Caco-2 (cell line): ENCODE measurements around the gene CDH20. TPM values are rescaled to one million over a fixed set of nuclear protein-coding genes. Genes with fewer than 3 reads are reported as not detected.

Source experiments
- BruUV-seq: library from RNA; stranded (reverse); fragments of 400-500 nt; replicated peaks from 2 replicates; lab custom pipeline; 2021; lab: Mats Ljungman, UMichigan
- CTCF ChIA-PET: fragments of 300-600 bp; sonication (Branson Sonifier 250); formaldehyde crosslinking; loops from one replicate; lab custom pipeline; 2022; ENCODE audit warnings: antibody characterized with exemption; lab: Charles Lee
- POLR2A ChIA-PET: fragments of 300-600 bp; sonication (Branson Sonifier 250); formaldehyde crosslinking; loops from one replicate; lab custom pipeline; 2022; ENCODE audit warnings: antibody characterized with exemption; lab: Charles Lee
- DNase-seq, 2 experiments: peaks; one replicate each; pipeline versions ENCODE4 v3.0.0 to v3.0.0-alpha.2; 2020 to 2022
- H3K27me3 ChIP-seq: replicated peaks from 2 replicates; pipeline ENCODE4 v1.6.0; 2011; ENCODE audit warnings: low read length; ENCODE audit not compliant: control insufficient read depth, insufficient read depth
- H3K36me3 ChIP-seq: 2 replicates; pipeline ENCODE4 v1.5.1; 2011; ENCODE audit warnings: low read length; ENCODE audit not compliant: control insufficient read depth, insufficient read depth
- H3K4me1 ChIP-seq: fragments of 250-450 bp; sonication (Bioruptor Pico); 2 replicates; pipeline ENCODE4 v1.5.1; 2020; ENCODE audit warnings: mild to moderate bottlenecking
- H3K4me3 ChIP-seq: 2 replicates; pipeline ENCODE4 v1.5.1; 2011; ENCODE audit warnings: low read depth, mild to moderate bottlenecking, control low read depth, low read length
- H3K9me3 ChIP-seq: fragments of 250-450 bp; sonication (Bioruptor Pico); 2 replicates; pipeline ENCODE4 v1.5.1; 2020; ENCODE audit warnings: mild to moderate bottlenecking, moderate library complexity
- H3K27ac Mint-ChIP-seq: one replicate; pipeline ENCODE4 v1.8.0; 2022; ENCODE audit warnings: mixed read lengths; ENCODE audit not compliant: unreplicated experiment
- H3K27me3 Mint-ChIP-seq: one replicate; pipeline ENCODE4 v1.8.0; 2022; ENCODE audit warnings: mixed read lengths; ENCODE audit not compliant: insufficient read depth, unreplicated experiment
- H3K36me3 Mint-ChIP-seq: one replicate; pipeline ENCODE4 v1.8.0; 2022; ENCODE audit warnings: mild to moderate bottlenecking, mixed read lengths; ENCODE audit not compliant: insufficient read depth, unreplicated experiment
- H3K4me1 Mint-ChIP-seq: one replicate; pipeline ENCODE4 v1.8.0; 2022; ENCODE audit warnings: low read depth, mixed read lengths; ENCODE audit not compliant: unreplicated experiment
- H3K4me3 Mint-ChIP-seq: one replicate; pipeline ENCODE4 v1.8.0; 2022; ENCODE audit warnings: mild to moderate bottlenecking, moderate library complexity, mixed read lengths; ENCODE audit not compliant: unreplicated experiment
- H3K9me3 Mint-ChIP-seq: one replicate; pipeline ENCODE4 v1.8.0; 2022; ENCODE audit warnings: mixed read lengths; ENCODE audit not compliant: unreplicated experiment
- intact Hi-C: fragments of 100-400 bp; cut with micrococcal nuclease; formaldehyde crosslinking; loops from one replicate; pipeline ENCODE4 v1.10.0; 2022; ENCODE audit not compliant: unreplicated experiment
- total RNA-seq: library from RNA; stranded (reverse); gene quantifications from 2 replicates; pipeline ENCODE4 v1.2.3, GENCODE V29; 2022
- TF ChIP-seq, protein P1 (sequence below), 2 experiments: fragments of 200-600 bp in 1 of 2; IDR thresholded peaks; 1 replicate in 1 of 2; 2 replicates in 1 of 2; pipeline versions ENCODE4 v1.5.1 to v1.8.0; 2011 to 2022; ENCODE audit warnings: antibody characterized with exemption in 1 of 2, control low read depth in 1 of 2, inconsistent platforms in 1 of 2, low read depth in 1 of 2, low read length in 1 of 2, mild to moderate bottlenecking in 1 of 2, moderate library complexity in 1 of 2; ENCODE audit not compliant: insufficient read depth in 1 of 2, severe bottlenecking in 1 of 2, unreplicated experiment in 1 of 2

Gene CDH20
- total RNA-seq, 1 experiment from 2014 or later, result not detected

DNA sequence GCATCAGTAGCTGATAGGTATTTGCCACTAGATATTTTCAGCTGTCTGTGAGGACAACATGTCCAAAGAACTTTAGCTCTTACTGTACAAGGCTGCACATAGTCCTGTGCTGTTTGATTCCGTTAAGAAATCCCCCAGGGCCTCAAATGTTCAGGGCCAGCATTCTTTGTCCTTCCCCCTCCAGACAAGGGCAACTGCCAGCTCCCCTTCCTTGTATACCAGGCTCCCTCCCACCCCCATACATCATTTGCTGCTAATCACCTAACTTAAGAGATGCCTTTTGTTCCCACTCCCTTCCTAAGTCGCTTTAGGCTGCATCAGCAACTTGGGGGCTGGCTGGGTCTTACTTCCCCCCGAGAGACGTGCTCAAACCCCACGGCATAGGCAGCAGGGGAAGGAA is 138.7 kb downstream of the CDH20 start:
- Histone ChIP-seq H3K4me1 (no peaks in the 10 kb centered on the region), H3K4me3 (no peak overlapping the region), H3K36me3 (no peaks in the 10 kb centered on the region), H3K27me3 (no peaks in the 10 kb centered on the region), H3K9me3 (no peaks in the 10 kb centered on the region)
- H3K36me3 Mint-ChIP-seq, result no peaks in the 10 kb centered on the region
- BruUV-seq, result no TSS peak
- intact Hi-C loops, result no loop called here
- no peaks in the 10 kb centered on the region for H3K4me1 Mint-ChIP-seq
- H3K9me3 Mint-ChIP-seq, result no peaks in the 10 kb centered on the region
- peaks cover 16% of the 10 kb centered on the region for H3K27me3 Mint-ChIP-seq
- DNase-seq, result no peak
- CTCF ChIA-PET, result no interaction called here
- no peak overlapping the region for H3K27ac Mint-ChIP-seq
- TF ChIP-seq, protein P1, sequence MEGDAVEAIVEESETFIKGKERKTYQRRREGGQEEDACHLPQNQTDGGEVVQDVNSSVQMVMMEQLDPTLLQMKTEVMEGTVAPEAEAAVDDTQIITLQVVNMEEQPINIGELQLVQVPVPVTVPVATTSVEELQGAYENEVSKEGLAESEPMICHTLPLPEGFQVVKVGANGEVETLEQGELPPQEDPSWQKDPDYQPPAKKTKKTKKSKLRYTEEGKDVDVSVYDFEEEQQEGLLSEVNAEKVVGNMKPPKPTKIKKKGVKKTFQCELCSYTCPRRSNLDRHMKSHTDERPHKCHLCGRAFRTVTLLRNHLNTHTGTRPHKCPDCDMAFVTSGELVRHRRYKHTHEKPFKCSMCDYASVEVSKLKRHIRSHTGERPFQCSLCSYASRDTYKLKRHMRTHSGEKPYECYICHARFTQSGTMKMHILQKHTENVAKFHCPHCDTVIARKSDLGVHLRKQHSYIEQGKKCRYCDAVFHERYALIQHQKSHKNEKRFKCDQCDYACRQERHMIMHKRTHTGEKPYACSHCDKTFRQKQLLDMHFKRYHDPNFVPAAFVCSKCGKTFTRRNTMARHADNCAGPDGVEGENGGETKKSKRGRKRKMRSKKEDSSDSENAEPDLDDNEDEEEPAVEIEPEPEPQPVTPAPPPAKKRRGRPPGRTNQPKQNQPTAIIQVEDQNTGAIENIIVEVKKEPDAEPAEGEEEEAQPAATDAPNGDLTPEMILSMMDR (IDR thresholded peaks at IDR 0.05; ENCODE audit: insufficient read depth in 1 of 2, low read depth in 1 of 2, low read length in 1 of 2, severe bottlenecking in 1 of 2, unreplicated experiment in 1 of 2), result no peak
- H3K4me3 Mint-ChIP-seq, result no peak overlapping the region
- POLR2A ChIA-PET, result no interaction called here

- POLR2A ChIA-PET, result no interaction called here
- no peaks in the 10 kb centered on the region for H3K4me1 Mint-ChIP-seq
- peaks cover 16% of the 10 kb centered on the region for H3K27me3 Mint-ChIP-seq
- no peak overlapping the region for H3K27ac Mint-ChIP-seq
- BruUV-seq, result no TSS peak
- Histone ChIP-seq H3K36me3 (no peaks in the 10 kb centered on the region), H3K27me3 (no peaks in the 10 kb centered on the region), H3K4me1 (no peaks in the 10 kb centered on the region), H3K9me3 (no peaks in the 10 kb centered on the region), H3K4me3 (no peak overlapping the region)
- no peak overlapping the region for H3K4me3 Mint-ChIP-seq
- CTCF ChIA-PET, result no interaction called here
- H3K9me3 Mint-ChIP-seq, result no peaks in the 10 kb centered on the region
- TF ChIP-seq, protein P1 (IDR thresholded peaks at IDR 0.05; ENCODE audit: insufficient read depth in 1 of 2, low read depth in 1 of 2, low read length in 1 of 2, severe bottlenecking in 1 of 2, unreplicated experiment in 1 of 2), result no peak
- intact Hi-C loops, result no loop called here
- no peak for DNase-seq
- H3K36me3 Mint-ChIP-seq, result no peaks in the 10 kb centered on the region
Measured at GRCh38 chr18:61474341-61474740, 141.1 kb downstream of the CDH20 start.

GRCh38 chr18:61474918-61475317 is 141.7 kb downstream of the CDH20 start:
- Histone ChIP-seq H3K27me3 (no peaks in the 10 kb centered on the region), H3K36me3 (no peaks in the 10 kb centered on the region), H3K9me3 (no peaks in the 10 kb centered on the region), H3K4me1 (no peaks in the 10 kb centered on the region), H3K4me3 (no peak overlapping the region)
- Mint-ChIP-seq H3K27me3 (peaks cover 16% of the 10 kb centered on the region), H3K9me3 (no peaks in the 10 kb centered on the region), H3K36me3 (no peaks in the 10 kb centered on the region), H3K4me1 (no peaks in the 10 kb centered on the region), H3K4me3 (no peak overlapping the region), H3K27ac (no peak overlapping the region)
- no TSS peak for BruUV-seq
- ChIA-PET POLR2A (no interaction called here), CTCF (no interaction called here)
- TF ChIP-seq, protein P1 (IDR thresholded peaks at IDR 0.05; ENCODE audit: insufficient read depth in 1 of 2, low read depth in 1 of 2, low read length in 1 of 2, severe bottlenecking in 1 of 2, unreplicated experiment in 1 of 2), result no peak
- DNase-seq, result no peak
- intact Hi-C loops, result no loop called here
